MG63 (cell line): ENCODE data around the gene FUZ. TPM values are rescaled to one million over a fixed set of nuclear protein-coding genes. Genes with fewer than 3 reads are reported as not detected.
A peak's percentile ranks its signal among the peaks of the same experiment; 100 is the strongest.

Experiments used
- DNase-seq: peaks from one replicate; pipeline ENCODE4 v3.0.0-alpha.2; 2020
- H3K27me3 ChIP-seq: fragments of 250-450 bp; sonication (Bioruptor Pico); 2 replicates; pipeline ENCODE4 v1.5.1; 2020; ENCODE audit warnings: mild to moderate bottlenecking, moderate library complexity
- H3K36me3 ChIP-seq: fragments of 250-450 bp; sonication (Bioruptor Pico); 2 replicates; pipeline ENCODE4 v1.5.1; 2020; ENCODE audit warnings: mild to moderate bottlenecking, moderate library complexity
- H3K4me3 ChIP-seq: fragments of 250-450 bp; sonication (Bioruptor Pico); 2 replicates; pipeline ENCODE4 v1.5.1; 2020; ENCODE audit warnings: mild to moderate bottlenecking, moderate library complexity
- H3K9me3 ChIP-seq: fragments of 250-450 bp; sonication (Bioruptor Pico); 2 replicates; pipeline ENCODE4 v1.5.1; 2020; ENCODE audit warnings: mild to moderate bottlenecking, moderate library complexity
- total RNA-seq: library from RNA; depleted of rRNA; stranded (reverse); fragments of >200 nt; shearing (Covaris generic); gene quantifications from 2 replicates; pipeline ENCODE4 v1.2.3, GENCODE V29; 2014; ENCODE audit warnings: low replicate concordance

Gene FUZ
- total RNA-seq, 1 experiment from 2014 or later = 31.4 TPM

- no peak overlapping the region for H3K4me3 ChIP-seq
- H3K36me3 ChIP-seq = peaks cover 66% of the 10 kb centered on the region
- DNase-seq = no peak
- H3K9me3 ChIP-seq = no peaks in the 10 kb centered on the region
- no peaks in the 10 kb centered on the region for H3K27me3 ChIP-seq
These were observed 9.6 kb downstream of the FUZ start for GRCh38 chr19:49803529-49803856.

DNA sequence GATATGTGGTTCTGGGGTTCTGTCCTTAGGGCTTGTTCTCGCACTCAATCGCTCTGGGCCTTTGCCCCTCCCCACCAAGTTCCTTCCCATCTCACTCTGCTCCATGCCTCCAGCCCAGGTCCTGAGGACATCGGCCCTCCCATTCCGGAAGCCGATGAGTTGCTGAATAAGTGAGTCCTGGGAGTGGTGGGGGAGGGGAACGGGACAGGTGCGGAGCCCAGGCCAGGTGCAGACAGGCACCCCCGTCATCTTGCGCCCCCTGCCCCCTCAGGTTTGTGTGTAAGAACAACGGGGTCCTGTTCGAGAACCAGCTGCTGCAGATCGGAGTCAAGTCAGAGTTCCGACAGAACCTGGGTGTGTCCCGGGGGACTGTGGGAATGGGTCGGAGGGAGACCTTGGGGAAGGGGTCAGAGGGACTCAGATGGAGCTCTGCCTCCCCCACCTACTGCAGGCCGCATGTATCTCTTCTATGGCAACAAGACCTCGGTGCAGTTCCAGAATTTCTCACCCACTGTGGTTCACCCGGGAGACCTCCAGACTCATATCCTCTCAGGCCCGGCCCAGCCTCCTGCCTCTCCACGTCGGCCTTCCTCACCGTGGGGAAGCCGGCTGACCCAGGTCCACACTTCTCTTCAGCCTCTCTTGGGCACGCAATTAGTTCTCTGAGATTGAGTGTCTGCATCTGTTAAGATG, 10.1 kb downstream of the FUZ start:
- Histone ChIP-seq H3K27me3 (no peaks in the 10 kb centered on the region), H3K36me3 (peaks cover 63% of the 10 kb centered on the region), H3K9me3 (no peaks in the 10 kb centered on the region), H3K4me3 (no peak overlapping the region)
- DNase-seq = no peak

- H3K4me3 ChIP-seq = no peak overlapping the region
- H3K36me3 ChIP-seq = peaks cover 59% of the 10 kb centered on the region
- no peaks in the 10 kb centered on the region for H3K27me3 ChIP-seq
- H3K9me3 ChIP-seq = no peaks in the 10 kb centered on the region
- peak; percentile 23 for DNase-seq
These were observed 11.0 kb downstream of the FUZ start for GRCh38 chr19:49801966-49802661.

DNA sequence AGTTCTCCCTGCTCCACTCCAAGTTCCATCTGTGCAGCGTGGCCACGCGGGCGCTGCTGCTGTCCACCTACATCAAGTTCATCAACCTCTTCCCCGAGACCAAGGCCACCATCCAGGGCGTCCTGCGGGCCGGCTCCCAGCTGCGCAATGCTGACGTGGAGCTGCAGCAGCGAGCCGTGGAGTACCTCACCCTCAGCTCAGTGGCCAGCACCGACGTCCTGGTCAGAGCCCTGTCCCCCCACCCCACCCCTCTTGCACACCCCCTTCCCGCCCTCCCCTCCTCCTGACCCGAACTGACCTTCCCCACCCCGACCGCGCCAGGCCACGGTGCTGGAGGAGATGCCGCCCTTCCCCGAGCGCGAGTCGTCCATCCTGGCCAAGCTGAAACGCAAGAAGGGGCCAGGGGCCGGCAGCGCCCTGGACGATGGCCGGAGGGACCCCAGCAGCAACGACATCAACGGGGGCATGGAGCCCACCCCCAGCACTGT, 11.6 kb downstream of the FUZ start:
- Histone ChIP-seq H3K4me3 (no peak overlapping the region), H3K36me3 (peaks cover 64% of the 10 kb centered on the region), H3K27me3 (no peaks in the 10 kb centered on the region), H3K9me3 (no peaks in the 10 kb centered on the region)
- DNase-seq = no peak

DNA sequence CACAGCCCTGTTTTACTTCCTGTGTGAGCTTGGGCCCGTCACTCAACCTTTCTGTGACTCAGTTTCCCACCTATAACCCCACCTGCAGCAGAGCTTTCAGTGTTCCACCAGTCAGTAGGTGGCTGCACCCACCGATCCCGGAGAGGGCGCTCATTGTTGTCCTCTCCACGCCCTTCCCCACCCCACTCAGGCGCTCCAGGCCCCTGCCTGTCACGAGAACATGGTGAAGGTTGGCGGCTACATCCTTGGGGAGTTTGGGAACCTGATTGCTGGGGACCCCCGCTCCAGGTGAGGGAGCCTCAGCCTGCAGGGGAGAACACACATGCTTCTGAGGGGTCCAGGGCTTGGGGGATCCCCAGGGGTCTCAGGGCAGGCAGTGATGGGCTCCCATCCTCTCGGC, 12.3 kb downstream of the FUZ start:
- H3K4me3 ChIP-seq = no peak overlapping the region
- DNase-seq = no peak
- H3K36me3 ChIP-seq = peaks cover 64% of the 10 kb centered on the region
- no peaks in the 10 kb centered on the region for H3K9me3 ChIP-seq
- H3K27me3 ChIP-seq = no peaks in the 10 kb centered on the region

GRCh38 chr19:49799798-49800376, 13.2 kb downstream of the FUZ start:
- no peak overlapping the region for H3K4me3 ChIP-seq

GRCh38 chr19:49799271-49799797, 13.8 kb downstream of the FUZ start:
- H3K36me3 ChIP-seq = peaks cover 64% of the 10 kb centered on the region
- H3K9me3 ChIP-seq = no peaks in the 10 kb centered on the region
- no peak overlapping the region for H3K4me3 ChIP-seq
- no peaks in the 10 kb centered on the region for H3K27me3 ChIP-seq
- no peak for DNase-seq

More at GRCh38 chr19:49799798-49800376, 13.2 kb downstream of the FUZ start:
- no peak for DNase-seq
- Histone ChIP-seq H3K27me3 (no peaks in the 10 kb centered on the region), H3K9me3 (no peaks in the 10 kb centered on the region), H3K36me3 (peaks cover 62% of the 10 kb centered on the region)

GRCh38 chr19:49798574-49798973, 14.5 kb downstream of the FUZ start:
- no peaks in the 10 kb centered on the region for H3K27me3 ChIP-seq
- no peaks in the 10 kb centered on the region for H3K9me3 ChIP-seq
- H3K4me3 ChIP-seq = no peak overlapping the region
- no peak for DNase-seq
- peaks cover 60% of the 10 kb centered on the region for H3K36me3 ChIP-seq

DNA sequence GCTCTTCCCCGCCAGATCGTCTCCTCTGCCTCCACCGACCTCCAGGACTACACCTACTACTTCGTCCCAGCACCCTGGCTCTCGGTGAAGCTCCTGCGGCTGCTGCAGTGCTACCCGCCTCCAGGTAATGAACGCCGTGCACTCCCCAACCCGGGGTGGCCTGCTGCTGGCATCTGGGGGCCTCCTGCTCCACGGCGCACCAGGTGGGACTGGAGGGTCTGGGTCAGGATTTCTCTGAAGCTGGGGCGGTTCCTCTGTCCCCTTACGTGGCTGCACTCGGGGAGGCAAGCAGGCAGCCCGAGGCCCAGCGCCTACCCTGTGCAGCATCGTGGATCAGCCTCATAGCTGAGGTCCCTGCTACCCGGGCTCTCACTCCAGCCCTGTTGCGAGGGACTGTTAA, 17.5 kb downstream of the FUZ start:
- DNase-seq = no peak
- Histone ChIP-seq H3K4me3 (no peak overlapping the region), H3K27me3 (no peaks in the 10 kb centered on the region), H3K9me3 (no peaks in the 10 kb centered on the region), H3K36me3 (peaks cover 66% of the 10 kb centered on the region)

DNA sequence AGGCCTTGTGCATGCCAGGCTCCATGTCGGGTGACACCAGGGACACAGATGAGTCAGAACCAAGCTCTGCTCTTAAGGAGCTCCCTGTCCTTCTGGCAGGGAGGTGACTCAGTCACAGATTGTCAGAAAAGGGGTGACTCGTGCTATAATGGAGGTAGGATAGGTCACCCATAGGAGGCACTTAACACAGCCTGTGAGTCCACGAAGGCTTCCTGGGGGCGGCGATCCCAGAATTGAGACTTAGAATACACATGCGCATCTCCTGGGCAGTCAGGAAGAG, 19.6 kb downstream of the FUZ start:
- no peaks in the 10 kb centered on the region for H3K27me3 ChIP-seq
- H3K9me3 ChIP-seq = no peaks in the 10 kb centered on the region
- peak; percentile 27 for DNase-seq
- H3K36me3 ChIP-seq = peaks cover 55% of the 10 kb centered on the region
- H3K4me3 ChIP-seq = no peak overlapping the region

DNA sequence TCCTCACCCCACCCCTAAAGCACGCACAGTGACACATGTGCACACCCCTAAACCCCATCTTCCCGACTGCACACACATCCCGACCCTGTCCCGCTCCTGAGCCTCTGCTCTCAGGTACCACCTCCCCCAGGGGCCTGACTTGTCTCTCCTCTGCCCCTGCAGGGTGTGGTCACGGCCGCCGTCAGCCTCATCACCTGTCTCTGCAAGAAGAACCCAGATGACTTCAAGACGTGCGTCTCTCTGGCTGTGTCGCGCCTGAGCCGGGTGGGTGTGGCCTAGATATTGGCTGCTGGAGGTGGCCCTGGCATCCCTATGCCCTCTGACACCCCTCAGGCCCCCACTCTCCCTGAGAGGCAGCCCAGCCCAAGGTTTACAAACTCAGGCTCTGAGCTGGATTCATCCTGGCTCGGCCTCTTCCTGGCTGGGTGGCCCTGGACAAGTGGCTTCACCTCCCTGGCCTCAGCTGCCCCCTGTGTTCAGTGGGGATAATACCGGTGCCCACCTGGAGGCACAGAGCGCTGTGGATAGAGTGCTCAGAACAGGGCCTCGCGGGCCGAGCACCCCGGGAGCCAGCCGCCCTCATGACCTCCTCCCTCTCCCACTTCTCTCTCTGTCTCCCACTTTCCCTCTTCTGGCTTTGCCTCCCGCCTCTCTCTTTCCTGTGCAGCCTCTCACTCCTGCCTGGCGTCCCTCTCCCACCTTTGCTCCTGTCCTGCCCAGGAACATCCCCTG, 20.1 kb downstream of the FUZ start:
- no peak overlapping the region for H3K4me3 ChIP-seq

DNA sequence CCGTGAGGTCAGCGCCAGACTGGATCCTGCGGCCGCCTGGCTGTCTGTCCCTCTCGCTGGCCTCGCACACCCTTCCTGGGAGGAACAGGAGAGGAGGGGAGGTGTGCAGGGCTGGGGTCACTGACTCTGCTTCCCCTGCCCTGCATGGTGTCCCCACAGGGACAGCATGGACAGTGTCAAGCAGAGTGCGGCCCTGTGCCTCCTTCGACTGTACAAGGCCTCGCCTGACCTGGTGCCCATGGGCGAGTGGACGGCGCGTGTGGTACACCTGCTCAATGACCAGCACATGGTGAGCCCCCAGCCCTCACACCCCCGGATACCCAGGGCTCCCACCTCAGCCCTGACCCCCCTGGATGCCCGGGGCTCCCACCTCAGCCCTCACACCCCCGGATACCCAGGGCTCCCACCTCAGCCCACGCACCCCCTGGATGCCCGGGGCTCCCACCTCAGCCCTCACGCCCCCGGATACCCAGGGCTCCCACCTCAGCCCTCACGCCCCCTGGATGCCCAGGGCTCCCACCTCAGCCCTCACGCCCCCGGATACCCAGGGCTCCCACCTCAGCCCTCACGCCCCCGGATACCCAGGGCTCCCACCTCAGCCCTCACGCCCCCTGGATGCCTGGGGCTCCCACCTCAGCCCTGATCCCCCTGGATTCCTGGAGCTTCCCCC, 21.2 kb downstream of the FUZ start:
- H3K27me3 ChIP-seq = no peaks in the 10 kb centered on the region
- peaks cover 54% of the 10 kb centered on the region for H3K36me3 ChIP-seq

More for the DNA sequence above, 20.1 kb downstream of the FUZ start:
- Histone ChIP-seq H3K27me3 (no peaks in the 10 kb centered on the region), H3K9me3 (no peaks in the 10 kb centered on the region), H3K36me3 (peaks cover 53% of the 10 kb centered on the region)
- DNase-seq = no peak

GRCh38 chr19:49790866-49791265, 22.2 kb downstream of the FUZ start:
- DNase-seq = no peak
- H3K4me3 ChIP-seq = no peak overlapping the region
- H3K36me3 ChIP-seq = peaks cover 49% of the 10 kb centered on the region
- H3K27me3 ChIP-seq = no peaks in the 10 kb centered on the region
- H3K9me3 ChIP-seq = no peaks in the 10 kb centered on the region

More for the DNA sequence above, 21.2 kb downstream of the FUZ start:
- Histone ChIP-seq H3K4me3 (no peak overlapping the region), H3K9me3 (no peaks in the 10 kb centered on the region)
- no peak for DNase-seq

GRCh38 chr19:49788857-49789256, 24.2 kb downstream of the FUZ start:
- Histone ChIP-seq H3K36me3 (peaks cover 41% of the 10 kb centered on the region), H3K9me3 (no peaks in the 10 kb centered on the region), H3K27me3 (no peaks in the 10 kb centered on the region), H3K4me3 (no peak overlapping the region)
- no peak for DNase-seq

- Histone ChIP-seq H3K4me3 (no peak overlapping the region), H3K36me3 (peaks cover 44% of the 10 kb centered on the region), H3K9me3 (no peaks in the 10 kb centered on the region), H3K27me3 (no peaks in the 10 kb centered on the region)
- DNase-seq = no peak
These were observed 25.3 kb downstream of the FUZ start for GRCh38 chr19:49787746-49788145.

DNA sequence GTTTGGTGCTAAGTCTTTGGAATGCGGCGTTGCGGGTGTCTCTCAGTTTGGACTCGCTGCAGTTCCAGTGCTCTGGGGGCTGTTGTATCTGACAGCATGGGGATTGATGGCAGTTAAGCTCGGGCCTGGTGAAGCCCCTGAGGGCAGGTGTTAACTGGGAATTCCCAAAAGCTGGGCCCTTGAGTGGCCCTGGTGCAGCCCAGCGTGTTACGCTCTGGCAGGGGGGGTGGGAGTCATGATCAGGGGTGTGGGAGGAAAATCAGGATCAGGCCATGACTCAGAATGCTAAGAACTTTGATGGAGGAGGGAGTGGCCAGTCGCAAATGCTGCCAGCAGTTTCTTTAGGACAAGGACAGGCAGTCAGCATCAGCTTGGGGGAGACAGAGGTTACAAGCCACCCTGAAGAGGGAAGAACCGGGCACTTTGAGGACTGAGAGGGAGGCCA, 26.7 kb downstream of the FUZ start:
- no peak for DNase-seq
- Histone ChIP-seq H3K27me3 (no peaks in the 10 kb centered on the region), H3K9me3 (no peaks in the 10 kb centered on the region), H3K4me3 (no peak overlapping the region), H3K36me3 (peaks cover 50% of the 10 kb centered on the region)
